A549 (cell line): ENCODE results near the gene HOMER1.

Experiments
- BHLHE40 ChIP-seq: IDR thresholded peaks from 2 replicates; pipeline ENCODE4 v1.6.1; 2012; ENCODE audit warnings: low read depth, low read length, inconsistent platforms
- CEBPB ChIP-seq, 2 experiments: fragments of >200 bp in 1 of 2; sonication (Bioruptor Twin) in 1 of 2; formaldehyde crosslinking in 1 of 2; IDR thresholded peaks; 2 replicates each; pipeline ENCODE4 v1.6.1; 2012 to 2016
- HMGXB4 ChIP-seq: fragments of 250-450 bp; sonication (Bioruptor Pico); IDR thresholded peaks from 2 replicates; pipeline ENCODE4 v1.5.0; 2021; ENCODE audit warnings: mild to moderate bottlenecking, moderate library complexity, borderline replicate concordance
- MYC ChIP-seq: IDR thresholded peaks from 2 replicates; pipeline ENCODE4 v1.6.1; 2012; ENCODE audit warnings: mild to moderate bottlenecking, inconsistent platforms, low read length, improper control_type of control experiment, borderline replicate concordance
- POLR2A ChIP-seq: IDR thresholded peaks from 2 replicates; pipeline ENCODE4 v1.6.1; 2012; ENCODE audit warnings: mild to moderate bottlenecking, low read length
- RARB ChIP-seq: fragments of 250-450 bp; sonication (Bioruptor Pico); IDR thresholded peaks from 2 replicates; pipeline ENCODE4 v1.8.0; 2021; ENCODE audit warnings: mild to moderate bottlenecking, moderate library complexity
- RCOR1 ChIP-seq: fragments of 150-350 bp; IDR thresholded peaks from 2 replicates; pipeline ENCODE4 v1.6.1; 2014; ENCODE audit warnings: antibody characterized with exemption, low read length, low read depth
- RFX5 ChIP-seq: fragments of 450-650 bp; IDR thresholded peaks from 2 replicates; pipeline ENCODE4 v1.7.1; 2014; ENCODE audit warnings: antibody characterized with exemption, mild to moderate bottlenecking, moderate library complexity
- ZNF302 ChIP-seq: fragments of 250-450 bp; sonication (Bioruptor Pico); IDR thresholded peaks from 2 replicates; pipeline ENCODE4 v1.9.0; 2021; ENCODE audit warnings: inconsistent platforms, mild to moderate bottlenecking, moderate library complexity
- TF ChIP-seq, protein P1 (sequence below): fragments of >200 bp; sonication (Bioruptor Twin); formaldehyde crosslinking; IDR thresholded peaks from 3 replicates; pipeline ENCODE4 v1.5.1; 2016
- TF ChIP-seq, protein P2 (sequence below): fragments of 150-350 bp; IDR thresholded peaks from 2 replicates; pipeline ENCODE4 v1.6.1; 2014; ENCODE audit warnings: low read depth, mild to moderate bottlenecking, low read length

GRCh38 chr5:79395296-79395695, 118.6 kb downstream of the HOMER1 start:
- TF ChIP-seq, protein P1, sequence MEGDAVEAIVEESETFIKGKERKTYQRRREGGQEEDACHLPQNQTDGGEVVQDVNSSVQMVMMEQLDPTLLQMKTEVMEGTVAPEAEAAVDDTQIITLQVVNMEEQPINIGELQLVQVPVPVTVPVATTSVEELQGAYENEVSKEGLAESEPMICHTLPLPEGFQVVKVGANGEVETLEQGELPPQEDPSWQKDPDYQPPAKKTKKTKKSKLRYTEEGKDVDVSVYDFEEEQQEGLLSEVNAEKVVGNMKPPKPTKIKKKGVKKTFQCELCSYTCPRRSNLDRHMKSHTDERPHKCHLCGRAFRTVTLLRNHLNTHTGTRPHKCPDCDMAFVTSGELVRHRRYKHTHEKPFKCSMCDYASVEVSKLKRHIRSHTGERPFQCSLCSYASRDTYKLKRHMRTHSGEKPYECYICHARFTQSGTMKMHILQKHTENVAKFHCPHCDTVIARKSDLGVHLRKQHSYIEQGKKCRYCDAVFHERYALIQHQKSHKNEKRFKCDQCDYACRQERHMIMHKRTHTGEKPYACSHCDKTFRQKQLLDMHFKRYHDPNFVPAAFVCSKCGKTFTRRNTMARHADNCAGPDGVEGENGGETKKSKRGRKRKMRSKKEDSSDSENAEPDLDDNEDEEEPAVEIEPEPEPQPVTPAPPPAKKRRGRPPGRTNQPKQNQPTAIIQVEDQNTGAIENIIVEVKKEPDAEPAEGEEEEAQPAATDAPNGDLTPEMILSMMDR: no peak
- TF ChIP-seq ZNF302 (CRISPR knock-in tag) (no peak), BHLHE40 (no peak), CEBPB (IDR thresholded peaks at IDR 0.05) (no peak), RCOR1 (no peak), RFX5 (no peak), POLR2A (no peak), MYC (no peak), HMGXB4 (no peak), RARB (CRISPR knock-in tag) (no peak)
- TF ChIP-seq, protein P2, sequence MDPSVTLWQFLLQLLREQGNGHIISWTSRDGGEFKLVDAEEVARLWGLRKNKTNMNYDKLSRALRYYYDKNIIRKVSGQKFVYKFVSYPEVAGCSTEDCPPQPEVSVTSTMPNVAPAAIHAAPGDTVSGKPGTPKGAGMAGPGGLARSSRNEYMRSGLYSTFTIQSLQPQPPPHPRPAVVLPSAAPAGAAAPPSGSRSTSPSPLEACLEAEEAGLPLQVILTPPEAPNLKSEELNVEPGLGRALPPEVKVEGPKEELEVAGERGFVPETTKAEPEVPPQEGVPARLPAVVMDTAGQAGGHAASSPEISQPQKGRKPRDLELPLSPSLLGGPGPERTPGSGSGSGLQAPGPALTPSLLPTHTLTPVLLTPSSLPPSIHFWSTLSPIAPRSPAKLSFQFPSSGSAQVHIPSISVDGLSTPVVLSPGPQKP: no peak
